Measurements from ENCODE around the gene XYLT1. TPM values are rescaled to one million over a fixed set of nuclear protein-coding genes. Genes with fewer than 3 reads are reported as not detected.

The XYLT1 gene
- total RNA-seq, 2 donors from 2014 or later, result 4.6 to 12.9 TPM

GRCh38 chr16:17177959-17178905, 292.5 kb downstream of the XYLT1 start:
- H3K36me3 Mint-ChIP-seq, result no peaks in the 10 kb centered on the region
- ATAC-seq (no peak), DNase-seq (ENCODE audit: low spot score in 2 of 2) (no peak)
- no peak overlapping the region for H3K27ac Mint-ChIP-seq
- no peaks in the 10 kb centered on the region for H3K9me3 Mint-ChIP-seq

- no peak overlapping the region for H3K27ac Mint-ChIP-seq
- ATAC-seq, result no peak
- H3K36me3 Mint-ChIP-seq, result no peaks in the 10 kb centered on the region
- H3K9me3 Mint-ChIP-seq, result no peaks in the 10 kb centered on the region
- no peak for DNase-seq (ENCODE audit: low spot score in 2 of 2)
Observed at GRCh38 chr16:17177242-17177958, 293.4 kb downstream of the XYLT1 start.

GRCh38 chr16:17176199-17176598, 294.6 kb downstream of the XYLT1 start:
- H3K27ac Mint-ChIP-seq, result no peak overlapping the region
- ATAC-seq (no peak), DNase-seq (ENCODE audit: low spot score in 2 of 2) (no peak)
- H3K9me3 Mint-ChIP-seq, result no peaks in the 10 kb centered on the region
- H3K36me3 Mint-ChIP-seq, result no peaks in the 10 kb centered on the region

GRCh38 chr16:17173281-17173680, 297.5 kb downstream of the XYLT1 start:
- no peaks in the 10 kb centered on the region for H3K36me3 Mint-ChIP-seq
- no peak for DNase-seq (ENCODE audit: low spot score in 2 of 2)

GRCh38 chr16:17171250-17172143, 299.3 kb downstream of the XYLT1 start:
- no peak for ATAC-seq
- no peak overlapping the region for H3K27ac Mint-ChIP-seq
- H3K36me3 Mint-ChIP-seq, result peaks cover 5% of the 10 kb centered on the region in 2 donors

More at GRCh38 chr16:17173281-17173680, 297.5 kb downstream of the XYLT1 start:
- Mint-ChIP-seq H3K27ac (no peak overlapping the region), H3K9me3 (no peaks in the 10 kb centered on the region)
- no peak for ATAC-seq

GRCh38 chr16:17170435-17170834, 300.3 kb downstream of the XYLT1 start:
- Mint-ChIP-seq H3K36me3 (peaks cover 5% of the 10 kb centered on the region in 2 donors), H3K9me3 (peaks cover 0 to 4% of the 10 kb centered on the region in 2 donors), H3K27ac (no peak overlapping the region)
- no peak for DNase-seq (ENCODE audit: low spot score in 2 of 2)
- ATAC-seq, result no peak

More at GRCh38 chr16:17171250-17172143, 299.3 kb downstream of the XYLT1 start:
- peaks cover 0 to 4% of the 10 kb centered on the region in 2 donors for H3K9me3 Mint-ChIP-seq
- DNase-seq (ENCODE audit: low spot score in 2 of 2), result no peak

- DNase-seq (ENCODE audit: low spot score in 2 of 2) (no peak), ATAC-seq (no peak)
- Mint-ChIP-seq H3K36me3 (peaks cover 5% of the 10 kb centered on the region in 2 donors), H3K27ac (no peak overlapping the region), H3K9me3 (peaks cover 0 to 4% of the 10 kb centered on the region in 2 donors)
Observed at GRCh38 chr16:17168181-17168580, 302.6 kb downstream of the XYLT1 start.

GRCh38 chr16:17166095-17166494, 304.7 kb downstream of the XYLT1 start:
- Mint-ChIP-seq H3K36me3 (peaks cover 5% of the 10 kb centered on the region in 2 donors), H3K27ac (no peak overlapping the region), H3K9me3 (peaks cover 0 to 4% of the 10 kb centered on the region in 2 donors)
- no peak for ATAC-seq
- DNase-seq (ENCODE audit: low spot score in 2 of 2), result no peak

GRCh38 chr16:17162560-17162959, 308.2 kb downstream of the XYLT1 start:
- peaks cover under 1% of the 10 kb centered on the region in 2 donors for H3K36me3 Mint-ChIP-seq
- peaks cover 0 to under 1% of the 10 kb centered on the region in 2 donors for H3K9me3 Mint-ChIP-seq
- DNase-seq (ENCODE audit: low spot score in 2 of 2) (no peak), ATAC-seq (no peak)
- H3K27ac Mint-ChIP-seq, result no peak overlapping the region

GRCh38 chr16:17160920-17161431, 309.8 kb downstream of the XYLT1 start:
- H3K27ac Mint-ChIP-seq, result no peak overlapping the region
- no peak for DNase-seq (ENCODE audit: low spot score in 2 of 2)
- no peak for ATAC-seq
- H3K36me3 Mint-ChIP-seq, result no peaks in the 10 kb centered on the region
- no peaks in the 10 kb centered on the region for H3K9me3 Mint-ChIP-seq

- no peaks in the 10 kb centered on the region for H3K9me3 Mint-ChIP-seq
- DNase-seq (ENCODE audit: low spot score in 2 of 2) (no peak), ATAC-seq (no peak)
- H3K27ac Mint-ChIP-seq, result no peak overlapping the region
- H3K36me3 Mint-ChIP-seq, result no peaks in the 10 kb centered on the region
Observed at GRCh38 chr16:17160285-17160853, 310.4 kb downstream of the XYLT1 start.

GRCh38 chr16:17159617-17160016, 311.1 kb downstream of the XYLT1 start:
- H3K27ac Mint-ChIP-seq, result no peak overlapping the region
- DNase-seq (ENCODE audit: low spot score in 2 of 2) (no peak), ATAC-seq (no peak)
- H3K9me3 Mint-ChIP-seq, result no peaks in the 10 kb centered on the region
- no peaks in the 10 kb centered on the region for H3K36me3 Mint-ChIP-seq

- no peak for DNase-seq (ENCODE audit: low spot score in 2 of 2)
- no peaks in the 10 kb centered on the region for H3K9me3 Mint-ChIP-seq
- H3K36me3 Mint-ChIP-seq, result no peaks in the 10 kb centered on the region
- H3K27ac Mint-ChIP-seq, result no peak overlapping the region
- ATAC-seq, result no peak
Observed at GRCh38 chr16:17155936-17156335, 314.8 kb downstream of the XYLT1 start.

GRCh38 chr16:17155485-17155884, 315.3 kb downstream of the XYLT1 start:
- no peak for ATAC-seq
- DNase-seq (ENCODE audit: low spot score in 2 of 2), result no peak
- no peaks in the 10 kb centered on the region for H3K9me3 Mint-ChIP-seq
- H3K27ac Mint-ChIP-seq, result no peak overlapping the region
- H3K36me3 Mint-ChIP-seq, result no peaks in the 10 kb centered on the region

- Mint-ChIP-seq H3K27ac (no peak overlapping the region), H3K9me3 (no peaks in the 10 kb centered on the region)
- no peak for ATAC-seq
Observed at GRCh38 chr16:17154981-17155380, 315.8 kb downstream of the XYLT1 start.

GRCh38 chr16:17152311-17152710, 318.4 kb downstream of the XYLT1 start:
- no peak for ATAC-seq
- no peak for DNase-seq (ENCODE audit: low spot score in 2 of 2)
- H3K27ac Mint-ChIP-seq, result no peak overlapping the region

More at GRCh38 chr16:17154981-17155380, 315.8 kb downstream of the XYLT1 start:
- no peak for DNase-seq (ENCODE audit: low spot score in 2 of 2)
- no peaks in the 10 kb centered on the region for H3K36me3 Mint-ChIP-seq

More at GRCh38 chr16:17152311-17152710, 318.4 kb downstream of the XYLT1 start:
- H3K36me3 Mint-ChIP-seq, result no peaks in the 10 kb centered on the region
- no peaks in the 10 kb centered on the region for H3K9me3 Mint-ChIP-seq

Measured in activated naive CD4-positive, alpha-beta T cell treated with anti-CD3 and anti-CD28 coated beads, Interleukin-2, amount 50 U/mL, for 72 hours (primary cell).